Measurements from ENCODE around the gene ZSCAN12. TPM values are rescaled to one million over a fixed set of nuclear protein-coding genes. Genes with fewer than 3 reads are reported as not detected.

ZSCAN12 gene
- total and polyA plus RNA-seq, 2 experiments from 2014 or later = 0.88 to 3.1 TPM

- Histone ChIP-seq H3K9ac (peak overlapping the region; percentile 22; the same call in 1 of the 2 replicates), H3K4me1 (ENCODE audit: insufficient read depth) (peaks cover 7% of the 10 kb centered on the region; the same call in 1 of the 2 replicates), H3F3A (ENCODE audit: insufficient read depth) (no peaks in the 10 kb centered on the region; the same call in none of the 2 replicates), H3K9me2 (ENCODE audit: insufficient read depth) (no peaks in the 10 kb centered on the region), H3K79me2 (ENCODE audit: insufficient read depth) (peaks cover 44% of the 10 kb centered on the region), H3K27ac (no peak overlapping the region; the same call in 1 of the 2 replicates), H3K36me3 (ENCODE audit: low read depth) (no peaks in the 10 kb centered on the region), H3K27me3 (replicated peaks; ENCODE audit: insufficient read depth) (no peaks in the 10 kb centered on the region), H3K9me3 (ENCODE audit: low read depth) (no peaks in the 10 kb centered on the region), H3K4me3 (no peak overlapping the region), H3K4me2 (ENCODE audit: unreplicated experiment) (no peak overlapping the region), H4K20me1 (ENCODE audit: insufficient read depth) (no peaks in the 10 kb centered on the region), H2AFZ (no peak overlapping the region)
- DNase-seq = peak; percentile 54
- WGBS, 2 experiments (ENCODE audit: low coverage in 1 of 2, low lambda C conversion rate in 2 of 2, missing lambda C conversion rate in 2 of 2) = 66 to 73% methylated on average over 11 of the region's 11 CpGs
- in situ Hi-C loops (cut with MboI) = loop anchor here (25.0 kb wide), 1 partner anchor 1167 kb away; no protein-coding TSS in a partner anchor
- TF ChIP-seq EZH2phosphoT487 (IDR thresholded peaks at IDR 0.05; ENCODE audit: insufficient read depth, low read depth) = no peak
- no peak for TF ChIP-seq EZH2 (IDR thresholded peaks at IDR 0.05; ENCODE audit: insufficient read depth, poor library complexity, severe bottlenecking)
These were observed 45.4 kb downstream of the ZSCAN12 start for GRCh38 chr6:28353981-28354676.

DNA sequence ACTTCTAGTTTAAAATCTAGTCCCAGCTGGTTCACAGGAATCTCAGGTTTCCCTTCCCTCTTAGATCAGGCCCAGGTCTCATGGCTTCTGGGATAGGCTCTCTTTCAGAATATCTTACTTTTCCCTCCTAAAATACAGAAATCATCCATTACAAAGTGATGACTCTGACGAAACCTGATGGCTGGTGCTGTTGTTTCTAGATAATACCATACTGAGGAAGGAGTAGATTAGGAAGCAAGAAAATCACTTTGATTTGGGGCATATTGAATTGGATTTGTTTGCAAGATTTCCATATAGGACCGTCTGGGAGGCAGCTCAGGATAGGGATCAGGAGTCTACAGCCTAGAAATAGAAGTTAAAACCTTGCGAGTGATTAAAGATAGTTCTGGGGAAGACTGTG, 46.2 kb downstream of the ZSCAN12 start:
- no peak for DNase-seq
- H3K4me2 ChIP-seq (ENCODE audit: unreplicated experiment) = no peak overlapping the region
- no peak overlapping the region for H3K4me3 ChIP-seq
- no peaks in the 10 kb centered on the region for H4K20me1 ChIP-seq (ENCODE audit: insufficient read depth)
- no peaks in the 10 kb centered on the region for H3K9me3 ChIP-seq (ENCODE audit: low read depth)
- 0 out of 2 replicates have a peak overlapping the region, but pooled peaks have one; percentile 22 for H3K9ac ChIP-seq
- in situ Hi-C loops (cut with MboI) = loop anchor here (25.0 kb wide), 1 partner anchor 1166 kb away; no protein-coding TSS in a partner anchor
- H3K9me2 ChIP-seq (ENCODE audit: insufficient read depth) = no peaks in the 10 kb centered on the region
- no peak overlapping the region for H3K27ac ChIP-seq
- H3K4me1 ChIP-seq (ENCODE audit: insufficient read depth) = peaks cover 7% of the 10 kb centered on the region; the same call in 1 of the 2 replicates
- no peak for TF ChIP-seq EZH2 (IDR thresholded peaks at IDR 0.05; ENCODE audit: insufficient read depth, poor library complexity, severe bottlenecking)
- TF ChIP-seq EZH2phosphoT487 (IDR thresholded peaks at IDR 0.05; ENCODE audit: insufficient read depth, low read depth) = no peak
- no peak overlapping the region for H2AFZ ChIP-seq
- no peaks in the 10 kb centered on the region for H3K27me3 ChIP-seq (replicated peaks; ENCODE audit: insufficient read depth)
- H3F3A ChIP-seq (ENCODE audit: insufficient read depth) = no peaks in the 10 kb centered on the region; the same call in none of the 2 replicates
- H3K36me3 ChIP-seq (ENCODE audit: low read depth) = no peaks in the 10 kb centered on the region
- WGBS, 2 experiments (ENCODE audit: low coverage in 1 of 2, low lambda C conversion rate in 2 of 2, missing lambda C conversion rate in 2 of 2) = 84 to 86% methylated on average over 3 of the region's 3 CpGs
- peaks cover 44% of the 10 kb centered on the region for H3K79me2 ChIP-seq (ENCODE audit: insufficient read depth)

GRCh38 chr6:28351493-28351925, 48.0 kb downstream of the ZSCAN12 start:
- H3K4me3 ChIP-seq = no peak overlapping the region

GRCh38 chr6:28351087-28351486, 48.5 kb downstream of the ZSCAN12 start:
- no peak overlapping the region for H3K27ac ChIP-seq
- no peak for DNase-seq
- H3F3A ChIP-seq (ENCODE audit: insufficient read depth) = no peaks in the 10 kb centered on the region; the same call in none of the 2 replicates
- H3K79me2 ChIP-seq (ENCODE audit: insufficient read depth) = peaks cover 44% of the 10 kb centered on the region
- H3K4me2 ChIP-seq (ENCODE audit: unreplicated experiment) = peak overlapping the region; percentile 97
- H4K20me1 ChIP-seq (ENCODE audit: insufficient read depth) = no peaks in the 10 kb centered on the region
- H3K27me3 ChIP-seq (replicated peaks; ENCODE audit: insufficient read depth) = 0 out of 2 replicates have a peak, but pooled peaks cover 6% of the 10 kb centered on the region
- H3K9me2 ChIP-seq (ENCODE audit: insufficient read depth) = no peaks in the 10 kb centered on the region
- TF ChIP-seq EZH2 (IDR thresholded peaks at IDR 0.05; ENCODE audit: insufficient read depth, poor library complexity, severe bottlenecking) (no peak), EZH2phosphoT487 (IDR thresholded peaks at IDR 0.05; ENCODE audit: insufficient read depth, low read depth) (no peak)
- 0 out of 2 replicates have a peak overlapping the region, but pooled peaks have one; percentile 3 for H3K9ac ChIP-seq
- H3K36me3 ChIP-seq (ENCODE audit: low read depth) = no peaks in the 10 kb centered on the region
- H2AFZ ChIP-seq = peak overlapping the region; percentile 100; the same call in 1 of the 2 replicates
- in situ Hi-C loops (cut with MboI) = loop anchor here (25.0 kb wide), 1 partner anchor 1164 kb away; no protein-coding TSS in a partner anchor
- H3K4me3 ChIP-seq = peak overlapping the region; percentile 92
- WGBS, 2 experiments (ENCODE audit: low coverage in 1 of 2, low lambda C conversion rate in 2 of 2, missing lambda C conversion rate in 2 of 2) = 68 to 71% methylated on average over 2 of the region's 2 CpGs
- H3K4me1 ChIP-seq (ENCODE audit: insufficient read depth) = peaks cover 7% of the 10 kb centered on the region; the same call in 1 of the 2 replicates
- no peaks in the 10 kb centered on the region for H3K9me3 ChIP-seq (ENCODE audit: low read depth)

More at GRCh38 chr6:28351493-28351925, 48.0 kb downstream of the ZSCAN12 start:
- TF ChIP-seq EZH2phosphoT487 (IDR thresholded peaks at IDR 0.05; ENCODE audit: insufficient read depth, low read depth) = no peak
- no peak for TF ChIP-seq EZH2 (IDR thresholded peaks at IDR 0.05; ENCODE audit: insufficient read depth, poor library complexity, severe bottlenecking)
- H3F3A ChIP-seq (ENCODE audit: insufficient read depth) = no peaks in the 10 kb centered on the region; the same call in none of the 2 replicates
- H3K4me1 ChIP-seq (ENCODE audit: insufficient read depth) = peaks cover 7% of the 10 kb centered on the region; the same call in 1 of the 2 replicates
- no peak for DNase-seq
- no peak overlapping the region for H3K9ac ChIP-seq
- 72 to 85% methylated on average over 2 of the region's 2 CpGs for WGBS, 2 experiments (ENCODE audit: low coverage in 1 of 2, low lambda C conversion rate in 2 of 2, missing lambda C conversion rate in 2 of 2)
- peaks cover 44% of the 10 kb centered on the region for H3K79me2 ChIP-seq (ENCODE audit: insufficient read depth)
- H3K9me3 ChIP-seq (ENCODE audit: low read depth) = no peaks in the 10 kb centered on the region
- no peaks in the 10 kb centered on the region for H4K20me1 ChIP-seq (ENCODE audit: insufficient read depth)
- no peaks in the 10 kb centered on the region for H3K36me3 ChIP-seq (ENCODE audit: low read depth)
- 0 out of 2 replicates have a peak, but pooled peaks cover 6% of the 10 kb centered on the region for H3K27me3 ChIP-seq (replicated peaks; ENCODE audit: insufficient read depth)
- no peak overlapping the region for H3K4me2 ChIP-seq (ENCODE audit: unreplicated experiment)
- no peaks in the 10 kb centered on the region for H3K9me2 ChIP-seq (ENCODE audit: insufficient read depth)
- H3K27ac ChIP-seq = no peak overlapping the region
- no peak overlapping the region for H2AFZ ChIP-seq
- in situ Hi-C loops (cut with MboI) = loop anchor here (25.0 kb wide), 1 partner anchor 1164 kb away; no protein-coding TSS in a partner anchor
